ENCODE measurements around the gene C5AR1. TPM values are rescaled to one million over a fixed set of nuclear protein-coding genes. Genes with fewer than 3 reads are reported as not detected.
A peak's percentile ranks its signal among the peaks of the same experiment; 100 is the strongest.

C5AR1 gene
- total RNA-seq, 1 donor from 2014 or later, result not detected

DNA sequence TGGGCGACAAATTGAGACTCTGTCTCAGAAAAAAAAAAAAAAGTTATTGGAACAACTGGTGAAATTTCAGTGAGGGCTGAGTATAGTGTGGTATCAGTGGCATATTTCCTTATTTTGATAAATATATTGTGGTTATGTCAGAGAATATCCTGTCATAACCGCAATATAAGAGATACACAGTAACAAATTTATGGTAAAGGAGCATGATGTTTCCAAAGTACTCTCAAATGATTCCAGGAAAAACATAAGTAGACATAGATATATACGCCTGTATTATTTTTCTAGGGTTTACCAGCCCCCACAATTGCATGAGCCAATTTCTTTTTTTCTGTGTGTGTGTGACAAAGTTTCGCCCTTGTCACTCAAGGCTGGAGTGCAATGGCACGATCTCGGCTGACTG, 5.7 kb upstream of the C5AR1 start:
- H3K36me3 ChIP-seq (ENCODE audit: control insufficient read depth, insufficient read depth, low read length), result no peaks in the 10 kb centered on the region
- H3K4me3 ChIP-seq (ENCODE audit: low read depth, low read length), result no peak overlapping the region
- H3K27me3 ChIP-seq (ENCODE audit: control insufficient read depth, insufficient read depth, low read length), result no peaks in the 10 kb centered on the region
- DNase-seq (ENCODE audit: low read depth), result no peak
- no peak for TF ChIP-seq CTCF (IDR thresholded peaks at IDR 0.05; ENCODE audit: insufficient read depth, low read length, poor library complexity, severe bottlenecking)

DNA sequence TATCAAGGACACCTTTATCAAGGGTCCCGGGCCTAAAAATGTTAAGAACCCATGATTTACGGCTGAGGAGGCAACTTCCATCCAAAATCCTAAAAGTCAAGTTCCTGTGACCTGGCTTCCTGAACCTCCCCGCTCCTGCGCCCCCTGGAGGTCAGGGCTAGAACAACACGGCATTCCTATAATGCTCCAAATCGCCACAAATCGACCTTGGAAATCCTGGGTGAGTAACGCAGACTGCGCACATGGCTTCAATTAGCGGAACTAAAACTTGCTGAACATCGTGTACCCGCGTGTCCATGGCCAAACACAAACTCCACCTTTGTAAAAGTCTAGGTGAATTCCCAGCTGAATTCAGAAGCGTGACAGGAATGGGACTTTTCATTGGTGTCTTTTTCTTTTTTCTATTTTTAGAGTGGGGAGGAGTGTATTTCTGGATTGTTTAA, 4.3 kb upstream of the C5AR1 start:
- DNase-seq (ENCODE audit: low read depth), result no peak
- H3K4me3 ChIP-seq (ENCODE audit: low read depth, low read length), result no peak overlapping the region
- H3K36me3 ChIP-seq (ENCODE audit: control insufficient read depth, insufficient read depth, low read length), result no peaks in the 10 kb centered on the region

DNA sequence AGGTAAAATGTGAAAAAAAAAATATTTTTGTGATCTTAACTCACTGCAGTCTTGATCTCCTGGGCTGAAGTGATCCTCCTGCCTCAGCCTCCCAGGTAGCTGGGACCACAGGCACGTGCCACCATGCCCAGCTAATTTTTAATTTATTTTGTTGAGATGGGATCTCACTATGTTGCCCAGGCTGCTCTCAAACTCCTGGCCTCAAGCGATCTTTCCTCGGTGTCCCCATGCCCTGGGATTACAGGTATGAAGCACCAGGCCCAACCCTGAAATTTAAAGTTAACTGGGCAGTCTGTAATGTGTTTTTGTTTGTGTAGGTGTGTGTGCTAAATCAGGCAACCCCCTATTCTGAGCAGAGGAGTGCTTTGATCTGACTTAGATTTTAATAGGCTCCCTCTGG, 3.4 kb upstream of the C5AR1 start:
- no peak overlapping the region for H3K4me3 ChIP-seq (ENCODE audit: low read depth, low read length)
- no peaks in the 10 kb centered on the region for H3K36me3 ChIP-seq (ENCODE audit: control insufficient read depth, insufficient read depth, low read length)
- DNase-seq (ENCODE audit: low read depth), result no peak
- TF ChIP-seq CTCF (IDR thresholded peaks at IDR 0.05; ENCODE audit: insufficient read depth, low read length, poor library complexity, severe bottlenecking), result no peak
- peaks cover 4% of the 10 kb centered on the region for H3K27me3 ChIP-seq (ENCODE audit: control insufficient read depth, insufficient read depth, low read length)

More for the DNA sequence above, 4.3 kb upstream of the C5AR1 start:
- peaks cover 4% of the 10 kb centered on the region for H3K27me3 ChIP-seq (ENCODE audit: control insufficient read depth, insufficient read depth, low read length)
- TF ChIP-seq CTCF (IDR thresholded peaks at IDR 0.05; ENCODE audit: insufficient read depth, low read length, poor library complexity, severe bottlenecking), result peak; percentile 98

DNA sequence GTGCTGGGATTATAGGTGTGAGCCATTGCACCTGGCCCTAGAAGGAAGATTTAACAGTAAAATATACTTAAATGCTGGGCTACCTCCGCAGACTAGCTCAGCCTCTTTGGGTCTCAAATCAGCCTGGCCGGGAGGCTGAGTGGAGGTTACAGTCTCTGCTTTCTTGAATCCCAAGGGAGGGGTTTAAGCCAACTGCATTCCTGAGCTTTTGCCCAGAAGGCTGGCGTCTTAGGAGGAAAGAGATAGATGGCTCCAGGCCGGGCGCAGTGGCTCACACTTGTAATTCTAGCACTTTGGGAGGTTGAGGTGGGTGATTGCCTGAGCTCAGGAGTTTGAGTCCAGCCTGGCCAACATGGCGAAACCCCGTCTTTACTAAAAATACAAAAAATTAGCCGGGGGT, 623 bp upstream of the C5AR1 start:
- DNase-seq (ENCODE audit: low read depth), result no peak
- TF ChIP-seq CTCF (IDR thresholded peaks at IDR 0.05; ENCODE audit: insufficient read depth, low read length, poor library complexity, severe bottlenecking), result no peak
- H3K36me3 ChIP-seq (ENCODE audit: control insufficient read depth, insufficient read depth, low read length), result no peaks in the 10 kb centered on the region
- peaks cover 4% of the 10 kb centered on the region for H3K27me3 ChIP-seq (ENCODE audit: control insufficient read depth, insufficient read depth, low read length)
- H3K4me3 ChIP-seq (ENCODE audit: low read depth, low read length), result no peak overlapping the region

DNA sequence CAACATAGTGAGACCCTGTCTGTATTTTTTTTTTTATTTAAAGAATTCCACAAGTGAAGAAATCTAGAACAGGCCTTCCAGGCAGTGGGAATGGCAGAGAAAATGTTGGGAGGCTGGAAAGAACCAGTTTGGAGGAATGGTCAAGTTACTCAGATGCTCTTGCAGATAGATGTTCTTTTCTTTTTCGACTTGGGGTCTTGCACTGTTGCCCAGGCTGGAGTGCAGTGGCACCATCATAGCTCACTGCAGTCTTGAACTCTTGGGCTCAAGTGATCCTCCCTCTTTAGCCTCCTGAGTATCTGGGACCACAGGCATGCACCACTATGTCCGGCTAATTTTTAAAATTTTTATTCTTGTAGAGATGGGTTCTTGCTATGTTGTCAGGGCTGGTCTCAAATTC, 662 bp downstream of the C5AR1 start:
- H3K4me3 ChIP-seq (ENCODE audit: low read depth, low read length), result no peak overlapping the region
- no peaks in the 10 kb centered on the region for H3K36me3 ChIP-seq (ENCODE audit: control insufficient read depth, insufficient read depth, low read length)
- peaks cover 4% of the 10 kb centered on the region for H3K27me3 ChIP-seq (ENCODE audit: control insufficient read depth, insufficient read depth, low read length)
- DNase-seq (ENCODE audit: low read depth), result no peak
- no peak for TF ChIP-seq CTCF (IDR thresholded peaks at IDR 0.05; ENCODE audit: insufficient read depth, low read length, poor library complexity, severe bottlenecking)

- DNase-seq (ENCODE audit: low read depth), result no peak
These were observed 1.2 kb downstream of the C5AR1 start for GRCh38 chr19:47310819-47311218.

More at GRCh38 chr19:47310819-47311218, 1.2 kb downstream of the C5AR1 start:
- H3K36me3 ChIP-seq (ENCODE audit: control insufficient read depth, insufficient read depth, low read length), result no peaks in the 10 kb centered on the region
- no peak overlapping the region for H3K4me3 ChIP-seq (ENCODE audit: low read depth, low read length)
- H3K27me3 ChIP-seq (ENCODE audit: control insufficient read depth, insufficient read depth, low read length), result peaks cover 4% of the 10 kb centered on the region
- no peak for TF ChIP-seq CTCF (IDR thresholded peaks at IDR 0.05; ENCODE audit: insufficient read depth, low read length, poor library complexity, severe bottlenecking)

Data from kidney epithelial cell (primary cell).